Fibroblast of lung (primary cell): ENCODE results near the gene POM121C.
"Not testable (repeated sequence)": the region's sequence is repeated elsewhere in the genome, so short reads cannot be mapped to it uniquely, and the experiment has no call there.

Experiments used
- EZH2 ChIP-seq: IDR thresholded peaks from 2 replicates; pipeline ENCODE4 v1.5.1; 2012; ENCODE audit warnings: low read length, control low read depth, mild to moderate bottlenecking; ENCODE audit errors: missing control alignments
- TF ChIP-seq, protein P1 (sequence below), 2 donors: IDR thresholded peaks in 1 of 2; conservative IDR thresholded peaks in 1 of 2; 1 replicate in 1 of 2; 2 replicates in 1 of 2; pipeline ENCODE4 v1.5.1; 2011 to 2012; ENCODE audit warnings: low read length in 2 of 2, control low read depth in 1 of 2, inconsistent platforms in 1 of 2, low read depth in 1 of 2, mild to moderate bottlenecking in 1 of 2

DNA sequence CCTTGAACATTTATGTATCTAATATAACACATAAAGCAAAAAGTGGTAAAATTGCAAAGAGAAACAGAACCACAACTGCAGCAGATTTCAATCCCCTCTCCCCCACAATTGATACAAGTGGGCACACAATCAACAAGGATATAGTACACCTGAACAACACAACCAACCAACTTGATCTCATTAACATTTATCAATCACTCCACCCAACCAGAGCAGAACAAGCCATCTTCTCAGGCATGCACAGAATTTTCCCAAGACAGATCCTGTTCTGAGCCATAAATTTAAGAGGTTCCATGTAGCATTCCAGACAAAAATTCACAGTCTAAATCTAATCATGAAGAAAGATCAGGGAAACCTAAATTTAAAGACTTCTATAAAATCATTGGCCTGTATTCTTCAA, 5.8 kb downstream of the POM121C start:
- TF ChIP-seq, protein P1, sequence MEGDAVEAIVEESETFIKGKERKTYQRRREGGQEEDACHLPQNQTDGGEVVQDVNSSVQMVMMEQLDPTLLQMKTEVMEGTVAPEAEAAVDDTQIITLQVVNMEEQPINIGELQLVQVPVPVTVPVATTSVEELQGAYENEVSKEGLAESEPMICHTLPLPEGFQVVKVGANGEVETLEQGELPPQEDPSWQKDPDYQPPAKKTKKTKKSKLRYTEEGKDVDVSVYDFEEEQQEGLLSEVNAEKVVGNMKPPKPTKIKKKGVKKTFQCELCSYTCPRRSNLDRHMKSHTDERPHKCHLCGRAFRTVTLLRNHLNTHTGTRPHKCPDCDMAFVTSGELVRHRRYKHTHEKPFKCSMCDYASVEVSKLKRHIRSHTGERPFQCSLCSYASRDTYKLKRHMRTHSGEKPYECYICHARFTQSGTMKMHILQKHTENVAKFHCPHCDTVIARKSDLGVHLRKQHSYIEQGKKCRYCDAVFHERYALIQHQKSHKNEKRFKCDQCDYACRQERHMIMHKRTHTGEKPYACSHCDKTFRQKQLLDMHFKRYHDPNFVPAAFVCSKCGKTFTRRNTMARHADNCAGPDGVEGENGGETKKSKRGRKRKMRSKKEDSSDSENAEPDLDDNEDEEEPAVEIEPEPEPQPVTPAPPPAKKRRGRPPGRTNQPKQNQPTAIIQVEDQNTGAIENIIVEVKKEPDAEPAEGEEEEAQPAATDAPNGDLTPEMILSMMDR (conservative IDR thresholded peaks at IDR 0.05 in 1 of 2, IDR thresholded peaks at IDR 0.05 in 1 of 2; ENCODE audit: low read depth in 1 of 2, low read length in 2 of 2), result not testable (repeated sequence)
- TF ChIP-seq EZH2, result not testable (repeated sequence)
